NOMO-1 treated with DMSO at 0.1 percent for 48 hours (cell line): ENCODE measurements around the gene NAXD.
"Not testable (repeated sequence)": the region's sequence is repeated elsewhere in the genome, so short reads cannot be mapped to it uniquely, and the experiment has no call there.

Experiments
- DNase-seq: peaks from one replicate; lab custom pipeline; 2025; ENCODE audit not compliant: unreplicated experiment; lab: John Stamatoyannopoulos, UW

Gene NAXD

DNA sequence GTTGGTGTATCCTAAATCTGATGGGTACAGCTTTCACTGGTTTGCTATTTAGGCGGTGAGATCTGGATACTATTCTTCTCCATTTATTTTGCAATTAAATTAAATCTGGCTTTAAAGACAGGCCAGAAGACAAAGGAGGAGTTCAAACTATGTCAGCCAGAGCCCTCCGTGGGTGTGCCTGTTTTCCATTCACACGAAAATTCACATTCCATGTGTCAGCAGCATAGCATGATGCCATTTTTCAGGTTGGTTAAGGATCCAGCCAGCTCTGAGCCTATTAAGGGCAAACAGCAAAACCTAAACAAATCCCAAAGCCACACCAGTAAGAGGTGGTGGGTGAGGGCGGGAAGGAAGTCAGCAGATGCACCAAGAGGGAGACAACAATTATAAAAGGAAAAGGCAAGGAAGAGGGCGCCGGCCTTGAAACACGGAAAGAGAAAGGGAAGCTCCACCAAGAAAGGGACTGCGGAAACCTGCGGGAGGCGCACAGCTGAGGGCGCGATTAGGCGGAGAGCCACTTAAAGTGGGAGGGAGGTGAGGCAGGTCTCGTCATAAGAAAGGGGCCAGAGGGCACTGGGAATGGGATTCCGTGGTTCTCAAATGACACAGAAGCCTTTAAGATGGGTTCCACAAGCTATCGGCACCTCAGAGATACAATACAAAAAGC, 47.6 kb downstream of the NAXD start:
- DNase-seq = no peak

DNA sequence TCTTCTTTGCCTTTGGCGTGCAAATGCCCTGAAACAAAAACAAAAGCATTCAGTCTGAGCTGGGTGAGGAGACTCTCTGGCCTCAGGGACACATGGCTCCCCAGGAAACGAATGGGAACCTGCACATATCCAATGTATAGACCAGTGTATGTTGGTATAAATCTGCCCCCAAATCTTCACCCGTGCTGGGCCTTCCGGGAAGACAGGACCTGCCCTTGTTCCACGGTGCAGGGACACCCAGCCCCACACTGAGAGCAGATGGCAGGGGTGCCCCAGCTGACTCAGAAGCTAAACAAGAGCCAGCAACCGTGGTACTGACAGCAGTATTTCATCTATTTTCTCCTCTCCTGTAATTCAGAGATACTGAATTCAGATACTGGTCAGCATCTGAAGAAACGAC, 48.1 kb downstream of the NAXD start:
- DNase-seq = no peak

DNA sequence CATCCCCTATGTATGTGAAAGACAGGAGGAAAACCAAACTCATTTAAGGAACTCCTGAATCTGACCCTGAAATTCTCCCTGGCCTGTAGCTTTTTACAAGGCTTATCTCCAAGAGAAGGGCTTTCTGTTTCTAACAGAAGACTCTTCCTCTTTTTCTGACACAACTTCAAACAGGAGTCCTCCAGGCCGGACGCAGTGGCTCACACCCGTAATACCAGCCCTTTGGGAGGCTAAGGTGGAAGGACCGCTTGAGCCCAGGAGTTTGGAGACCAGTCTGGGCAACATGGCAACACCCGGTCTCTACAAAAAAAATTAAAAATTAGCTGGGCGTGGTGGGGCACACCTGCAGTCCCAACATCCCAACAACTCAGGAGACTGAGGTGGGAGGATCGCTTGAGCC, 48.7 kb downstream of the NAXD start:
- DNase-seq = no peak

DNA sequence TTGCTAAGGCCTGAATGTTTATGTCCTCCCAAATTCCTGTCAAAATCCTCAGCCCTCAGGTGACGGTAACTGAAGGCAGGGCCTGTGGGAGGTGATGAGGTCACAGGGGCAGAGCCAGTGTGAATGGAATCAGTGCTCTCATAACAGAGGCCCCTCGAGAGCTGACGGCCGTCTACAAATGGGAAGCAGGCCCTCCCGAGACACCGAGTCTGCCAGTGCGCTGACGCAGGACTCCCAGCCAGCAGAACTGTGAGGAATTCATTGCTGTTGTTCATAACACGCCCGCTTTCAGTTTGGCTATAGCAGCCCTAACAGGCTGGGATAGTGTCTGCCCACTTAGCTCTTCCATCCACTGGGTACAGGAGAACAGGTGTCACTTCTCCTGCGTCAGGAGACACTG, 49.3 kb downstream of the NAXD start:
- no peak for DNase-seq

DNA sequence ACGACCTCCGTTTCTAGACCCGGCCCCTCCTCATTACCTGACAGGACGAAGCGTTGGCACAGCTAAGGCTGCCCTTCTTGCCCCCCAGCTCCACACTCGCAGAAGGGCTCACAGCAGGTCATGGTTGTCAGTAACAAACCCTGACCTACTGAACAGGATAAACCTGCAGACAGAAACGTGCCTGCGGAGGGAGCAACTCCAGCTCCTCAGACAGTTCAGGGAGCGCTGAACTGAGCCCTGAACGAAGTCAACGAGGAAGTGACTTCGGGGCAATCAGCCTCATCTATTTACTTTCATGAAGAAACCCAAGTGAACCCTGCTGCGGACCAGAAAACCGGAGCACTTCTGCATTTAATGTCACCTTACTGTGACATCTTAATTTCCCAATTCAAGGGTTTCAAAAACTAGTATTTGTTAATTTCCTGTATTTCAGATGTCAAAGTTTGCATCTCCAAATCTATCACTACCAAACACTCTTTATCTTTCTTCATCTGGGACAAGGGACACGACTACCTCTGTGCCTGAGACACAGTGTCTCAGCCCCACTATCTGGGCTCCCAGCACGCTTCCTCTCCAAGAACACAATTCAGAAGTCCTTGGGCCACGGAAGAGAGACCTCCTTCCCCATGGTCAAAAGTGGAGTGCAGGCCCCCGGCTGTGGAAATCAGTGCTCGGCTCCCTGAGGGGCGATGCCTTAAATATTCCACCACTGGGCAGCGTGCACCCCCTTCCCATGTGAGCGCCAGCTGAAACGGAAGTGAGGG, 50.3 kb downstream of the NAXD start:
- DNase-seq = peak; percentile 93

DNA sequence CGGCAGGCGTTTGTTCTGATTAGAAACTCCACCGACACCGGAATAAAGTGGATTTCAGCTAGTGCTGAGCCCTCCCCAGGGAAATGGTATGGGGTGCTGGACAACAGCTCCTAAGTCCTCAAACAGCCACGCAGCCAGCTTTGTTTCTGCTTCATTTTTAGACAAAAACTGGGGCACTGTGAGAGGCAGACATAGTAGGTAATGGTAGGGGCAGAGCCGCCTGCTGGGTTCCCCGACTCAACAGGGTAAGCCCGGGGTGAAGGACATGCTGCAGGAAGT, 50.8 kb downstream of the NAXD start:
- DNase-seq = no peak

DNA sequence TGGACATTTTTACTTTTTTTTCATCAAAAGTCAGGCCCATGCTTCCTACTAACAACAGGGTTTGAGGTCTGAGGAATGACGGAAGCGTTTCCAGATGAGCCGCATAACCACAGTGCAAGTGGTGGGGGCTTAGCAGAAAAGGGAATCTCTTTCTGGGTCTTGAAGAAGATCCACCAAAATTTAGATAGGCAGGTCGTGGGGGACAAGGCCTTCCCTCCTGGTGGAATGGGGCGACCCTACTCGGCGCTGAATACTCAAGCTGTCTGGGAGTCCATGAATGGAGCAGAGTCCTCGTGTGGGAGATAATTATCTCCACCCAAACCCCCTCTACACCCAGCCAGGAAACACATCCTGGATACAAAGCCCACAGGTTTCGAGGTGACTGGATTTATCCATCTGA, 53.7 kb downstream of the NAXD start:
- DNase-seq = no peak

DNA sequence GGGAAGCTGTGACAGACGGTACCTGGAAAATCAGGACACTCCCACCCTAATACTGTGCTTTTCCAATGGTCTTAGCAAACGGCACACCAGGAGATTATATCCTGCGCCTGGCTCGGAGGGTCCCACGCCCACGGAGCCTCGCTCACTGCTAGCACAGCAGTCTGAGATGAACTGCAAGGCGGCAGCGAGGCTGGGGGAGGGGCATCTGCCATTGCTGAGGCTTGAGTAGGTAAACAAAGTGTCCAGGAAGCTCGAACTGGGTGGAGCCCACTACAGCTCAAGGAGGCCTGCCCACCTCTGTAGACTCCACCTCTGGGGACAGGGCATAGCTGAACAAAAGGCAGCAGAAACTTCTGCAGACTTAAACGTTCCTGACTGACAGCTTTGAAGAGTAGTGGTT, 54.5 kb downstream of the NAXD start:
- DNase-seq = not testable (repeated sequence)

DNA sequence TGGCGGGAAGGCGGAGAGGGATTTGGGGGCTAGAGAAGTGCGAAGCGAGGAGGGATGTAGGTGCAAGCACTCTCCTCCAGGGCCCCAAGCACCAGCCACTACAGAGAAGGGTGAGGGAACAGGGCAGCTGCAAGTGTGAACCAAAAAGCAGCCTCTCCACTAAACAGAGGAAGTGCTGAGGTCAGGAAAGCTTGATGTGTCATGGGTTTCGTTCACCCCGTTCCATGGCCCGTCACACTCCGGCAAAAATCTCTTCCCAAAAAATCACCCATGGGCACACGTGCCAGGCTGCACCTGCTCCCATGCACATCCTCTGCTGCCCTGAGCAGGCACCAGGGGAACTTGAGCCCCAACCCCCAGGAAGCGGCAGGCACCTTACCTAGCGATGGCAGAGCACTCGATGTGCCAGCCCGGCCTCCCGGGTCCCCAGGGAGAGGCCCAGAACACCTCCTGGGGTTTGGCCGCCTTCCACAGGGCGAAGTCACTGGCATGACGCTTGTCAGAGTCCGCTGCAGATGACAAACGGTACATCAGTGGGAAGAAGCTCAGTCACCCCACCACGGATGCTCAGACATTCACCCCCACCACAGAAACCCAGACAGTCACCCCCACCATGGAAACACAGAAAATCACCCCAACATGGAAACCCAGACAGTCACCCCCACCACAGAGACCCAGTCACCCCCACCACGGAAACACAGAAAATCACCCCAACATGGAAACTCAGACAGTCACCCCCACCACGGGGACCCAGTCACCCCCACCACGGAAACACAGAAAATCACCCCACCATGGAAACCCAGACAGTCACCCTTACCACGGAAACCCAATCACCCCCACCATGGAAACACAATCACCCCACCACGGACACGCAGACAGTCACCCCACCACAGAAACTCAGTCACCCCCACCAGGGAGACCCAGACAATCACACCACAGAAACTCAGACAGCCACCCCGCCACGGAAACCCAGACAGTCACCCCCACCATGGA, 61.5 kb downstream of the NAXD start:
- no peak for DNase-seq

DNA sequence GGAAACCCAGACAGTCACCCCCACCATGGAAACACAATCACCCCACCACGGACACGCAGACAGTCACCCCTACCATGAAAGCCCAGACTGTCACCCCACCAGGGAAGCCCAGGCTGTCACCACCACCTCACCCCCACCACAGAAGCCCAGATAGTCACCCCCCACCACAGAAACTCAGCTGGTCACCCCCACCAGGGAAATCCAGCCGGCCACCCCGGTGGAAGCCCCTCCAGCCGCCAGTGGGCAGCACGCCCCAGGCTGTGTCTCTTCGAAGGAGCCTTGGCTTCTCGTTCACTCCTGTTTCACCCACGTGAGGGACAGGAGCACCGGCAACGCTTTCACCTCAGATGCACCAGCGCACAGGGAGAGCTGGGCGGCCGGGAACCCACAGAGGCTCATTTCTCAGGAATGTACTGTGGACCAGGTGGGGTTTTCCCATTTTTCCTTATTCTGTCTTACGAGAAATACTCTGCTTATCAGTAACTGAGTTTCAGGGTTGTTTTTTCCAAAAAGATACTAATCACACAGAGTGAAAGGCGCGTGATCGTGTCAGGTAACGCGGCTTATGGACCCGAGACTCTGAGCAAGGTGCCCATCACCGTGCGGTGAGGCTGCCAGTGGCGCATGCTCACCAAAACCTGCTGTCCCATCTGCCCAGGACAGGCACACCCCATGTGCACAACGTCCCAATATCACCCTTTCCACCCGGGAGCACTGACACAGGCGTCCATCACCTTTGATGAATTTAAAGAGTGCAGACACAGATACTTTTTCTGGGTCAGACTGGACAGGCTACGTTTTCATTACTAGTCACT, 62.6 kb downstream of the NAXD start:
- DNase-seq = no peak

DNA sequence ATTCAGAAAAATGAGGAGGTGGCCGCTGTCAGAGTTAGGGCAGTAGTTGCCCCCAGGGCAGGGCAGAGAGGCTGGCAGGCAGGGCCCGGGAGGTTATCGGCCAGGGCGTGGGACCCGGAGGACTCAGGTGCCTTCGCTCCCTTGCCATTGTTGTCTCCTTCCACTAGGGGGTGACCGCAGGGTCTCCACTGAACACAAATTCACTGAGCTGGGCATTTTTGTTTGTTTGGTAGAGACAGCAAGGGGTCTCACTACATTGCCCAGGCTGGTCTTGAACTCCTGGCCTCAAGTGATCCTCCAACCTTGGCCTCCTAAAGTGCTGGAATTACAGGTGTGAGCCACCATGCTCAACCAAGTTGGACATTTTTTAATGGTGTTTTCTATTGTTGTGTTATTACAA, 65.5 kb downstream of the NAXD start:
- no peak for DNase-seq

DNA sequence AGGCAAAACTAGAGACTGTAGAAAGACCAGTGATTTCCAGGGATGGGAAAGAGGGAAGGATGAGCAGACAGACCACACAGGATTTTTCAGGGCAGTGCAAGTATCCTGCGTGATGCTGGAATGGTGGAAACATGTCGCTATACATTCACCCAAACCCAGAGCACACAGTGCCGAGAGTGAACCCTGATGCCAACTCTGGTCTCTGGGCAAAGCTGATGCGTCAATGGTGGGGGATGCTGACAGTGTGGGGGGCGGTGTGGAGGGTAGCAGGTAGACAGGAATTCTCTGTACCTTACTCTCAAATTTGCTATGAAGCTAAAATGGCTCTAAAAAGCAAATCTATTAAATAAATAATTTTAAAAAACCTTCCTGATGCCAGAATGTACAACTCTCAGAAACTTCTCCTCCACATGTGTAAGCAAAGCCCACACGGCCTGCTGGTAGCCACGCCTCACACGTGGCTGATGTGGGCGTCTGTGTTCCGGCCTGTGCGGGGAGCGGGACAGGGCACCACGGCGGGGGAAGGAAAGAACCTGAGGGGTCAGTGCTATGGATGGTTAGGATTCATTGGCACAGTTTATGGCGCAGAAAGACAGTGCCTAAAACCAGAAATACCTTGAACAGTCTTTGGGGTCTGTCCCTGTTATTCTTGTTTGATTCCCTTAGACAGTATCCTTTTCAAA, 66.7 kb downstream of the NAXD start:
- DNase-seq = no peak

DNA sequence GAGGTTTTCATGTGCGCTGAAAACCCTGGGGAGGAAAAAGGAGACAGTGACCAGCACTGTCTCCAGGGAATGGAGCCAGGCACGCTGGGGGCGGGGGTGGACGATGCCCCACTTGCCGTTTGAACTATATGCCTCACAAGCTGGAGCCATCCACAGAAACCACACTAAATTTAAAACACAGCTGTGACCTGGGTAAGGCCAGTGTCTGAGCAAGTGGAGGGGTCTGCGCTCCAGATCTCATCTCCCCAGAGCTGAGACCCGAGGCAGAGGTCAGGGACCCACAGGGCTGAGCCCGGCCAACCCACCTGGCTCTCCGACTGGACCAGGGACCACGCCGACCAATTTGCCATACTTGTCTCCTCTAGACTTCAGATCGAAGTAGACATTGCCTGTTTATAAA, 67.4 kb downstream of the NAXD start:
- DNase-seq = no peak

DNA sequence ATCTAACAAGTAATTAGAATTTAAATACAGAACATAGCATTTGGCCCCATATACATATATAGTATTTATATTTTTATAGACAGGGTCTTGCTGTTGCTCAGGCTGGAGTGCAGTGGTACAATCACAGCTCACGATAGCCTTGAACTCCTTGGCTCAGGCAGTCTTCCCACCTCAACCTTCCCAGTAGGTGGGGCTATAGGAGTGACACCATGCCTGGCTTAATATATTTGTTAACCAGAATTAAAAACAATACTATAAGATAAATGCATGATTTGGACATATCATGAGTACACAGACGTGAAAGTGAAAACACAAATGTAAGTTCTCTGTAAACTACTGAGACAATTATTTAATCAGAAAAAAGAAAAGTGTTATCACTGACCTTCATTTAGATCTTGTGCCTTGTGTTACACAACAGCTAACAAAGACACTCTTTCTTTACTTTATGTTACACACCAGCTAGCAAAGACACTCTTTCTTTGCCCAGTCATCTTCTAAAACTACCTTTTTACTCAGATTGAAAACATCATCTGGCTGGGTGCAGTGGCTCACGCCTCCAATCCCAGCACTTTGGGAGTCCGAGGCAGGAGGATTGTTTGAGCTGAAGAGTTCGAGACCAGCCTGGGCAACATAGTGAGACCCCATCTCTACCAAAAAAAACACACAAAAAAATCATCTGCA, 68.0 kb downstream of the NAXD start:
- no peak for DNase-seq

DNA sequence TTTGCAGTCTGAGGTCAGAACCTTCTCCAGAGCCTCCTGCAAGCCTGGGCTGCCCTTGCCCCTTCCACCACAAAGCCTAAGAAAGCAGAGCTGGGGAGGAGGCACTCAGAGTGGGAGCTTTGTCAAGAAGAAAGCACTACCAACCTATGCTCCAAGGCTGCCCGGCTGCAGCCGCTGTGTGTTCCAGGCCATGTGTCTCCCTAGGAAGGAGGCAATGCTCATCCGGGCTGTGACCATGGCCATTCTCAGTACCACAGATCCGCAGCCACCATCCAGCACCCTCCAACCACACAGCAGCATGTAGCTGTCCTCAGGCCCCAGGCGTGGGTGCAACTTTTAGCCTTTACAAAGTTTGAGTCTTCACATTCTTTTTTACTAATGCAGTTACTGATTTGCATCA, 68.6 kb downstream of the NAXD start:
- no peak for DNase-seq

DNA sequence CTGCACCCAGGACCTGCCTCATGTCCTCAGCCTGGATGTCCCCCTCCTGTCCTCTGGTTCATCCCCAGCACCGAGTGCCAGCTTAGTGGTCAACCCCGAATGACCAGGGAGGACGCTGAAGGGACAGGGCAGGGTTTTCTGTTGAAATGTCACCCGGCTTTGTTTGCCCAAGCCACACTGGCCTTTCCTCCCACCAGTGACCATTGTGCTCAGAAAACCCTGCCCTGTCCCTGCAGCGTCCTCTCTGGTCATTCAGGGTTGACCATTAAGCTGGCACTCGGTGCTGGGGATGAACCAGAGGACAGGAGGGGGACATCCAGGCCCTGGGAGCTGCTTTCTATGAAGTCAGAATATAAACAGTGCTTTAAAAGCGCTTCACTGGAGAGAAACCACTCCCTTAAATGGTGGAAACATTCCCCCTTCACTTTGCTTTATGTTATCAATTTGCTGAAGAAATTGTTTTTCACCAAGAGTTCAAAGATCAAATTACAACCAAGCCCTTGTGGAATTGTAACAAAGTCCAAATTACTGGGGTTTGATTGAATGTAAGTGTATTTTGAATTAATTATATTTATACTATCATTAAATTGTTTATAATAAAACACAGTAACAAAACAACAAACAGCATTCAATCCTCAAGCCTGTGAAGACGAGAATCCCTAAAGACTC, 69.2 kb downstream of the NAXD start:
- no peak for DNase-seq

DNA sequence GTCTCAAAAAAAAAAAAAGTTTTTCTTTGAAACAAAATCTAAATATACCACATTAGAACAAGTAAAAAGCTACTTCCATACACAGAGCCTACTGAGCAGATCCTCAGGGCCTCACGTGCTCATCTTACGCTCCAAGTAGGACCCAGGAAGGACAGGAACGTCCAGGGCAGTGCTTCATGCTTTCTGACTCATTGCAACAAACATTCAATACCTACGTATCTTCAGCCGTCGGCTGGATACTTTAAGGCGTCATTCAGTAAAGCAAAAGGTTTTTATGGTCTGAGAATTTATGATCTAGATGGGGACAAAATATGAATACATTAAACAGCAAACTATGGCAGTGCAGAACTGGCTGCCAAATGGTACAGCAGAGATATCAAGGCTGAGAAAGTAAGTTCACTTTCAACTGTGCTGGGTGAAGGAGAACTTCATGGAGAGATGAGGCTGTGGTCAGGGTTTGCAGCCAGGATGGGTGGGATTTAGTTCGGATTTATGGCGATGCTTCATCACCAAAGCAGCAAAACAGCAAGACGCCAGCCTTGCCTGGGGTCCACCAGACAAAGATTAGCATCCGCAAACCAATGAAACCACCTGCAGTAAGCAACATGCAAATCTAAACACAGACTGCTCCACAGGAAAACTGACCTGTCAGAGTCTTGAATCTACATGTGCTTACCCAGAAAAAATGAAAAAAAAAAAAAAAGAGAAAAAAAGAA, 70.1 kb downstream of the NAXD start:
- DNase-seq = no peak

DNA sequence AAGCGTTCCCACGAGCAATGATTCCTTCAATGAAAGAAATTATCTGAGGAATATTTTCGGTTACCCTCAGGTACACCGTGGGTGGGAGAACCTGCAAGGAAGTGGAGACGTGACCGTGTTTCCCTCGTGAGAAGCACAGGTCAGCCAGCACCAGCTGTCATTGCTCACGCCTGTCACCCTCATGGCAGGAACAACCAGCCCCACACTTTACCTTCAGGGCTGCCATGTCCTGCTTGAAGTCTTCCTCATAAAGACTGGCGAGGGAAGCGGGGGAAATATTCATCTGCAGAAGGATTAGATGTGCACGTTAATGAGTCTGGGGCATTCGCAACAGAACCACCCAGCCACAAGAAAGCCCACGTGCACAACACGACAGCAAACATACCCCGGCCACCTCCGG, 72.4 kb downstream of the NAXD start:
- no peak for DNase-seq

DNA sequence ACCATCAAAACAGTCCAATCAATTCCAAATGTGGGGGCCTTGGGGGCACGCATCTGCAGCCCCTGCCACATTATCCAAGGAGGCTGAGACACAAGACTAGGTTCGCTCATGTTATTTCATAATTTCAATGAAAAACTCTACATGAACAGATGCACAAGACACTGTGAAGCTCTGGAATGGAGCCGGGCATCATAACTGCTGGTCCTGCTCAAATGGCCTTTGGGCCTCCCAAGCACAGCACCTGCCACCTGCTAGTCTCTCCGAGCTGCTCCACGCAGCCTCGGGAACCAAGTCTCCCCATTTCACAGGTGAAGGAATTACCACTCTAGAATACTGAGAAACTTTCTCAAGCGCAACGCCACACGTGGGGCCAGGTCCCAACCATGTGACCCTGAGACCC, 73.7 kb downstream of the NAXD start:
- DNase-seq = no peak
